T1000 (cell line): ENCODE data around the gene NT5DC3.

ENCODE experiments used
- DNase-seq: peaks from one replicate; lab custom pipeline; 2025; ENCODE audit warnings: mixed read lengths; lab: John Stamatoyannopoulos, UW

The NT5DC3 gene

GRCh38 chr12:103808239-103808880, 32.7 kb downstream of the NT5DC3 start:
- no peak for DNase-seq

DNA sequence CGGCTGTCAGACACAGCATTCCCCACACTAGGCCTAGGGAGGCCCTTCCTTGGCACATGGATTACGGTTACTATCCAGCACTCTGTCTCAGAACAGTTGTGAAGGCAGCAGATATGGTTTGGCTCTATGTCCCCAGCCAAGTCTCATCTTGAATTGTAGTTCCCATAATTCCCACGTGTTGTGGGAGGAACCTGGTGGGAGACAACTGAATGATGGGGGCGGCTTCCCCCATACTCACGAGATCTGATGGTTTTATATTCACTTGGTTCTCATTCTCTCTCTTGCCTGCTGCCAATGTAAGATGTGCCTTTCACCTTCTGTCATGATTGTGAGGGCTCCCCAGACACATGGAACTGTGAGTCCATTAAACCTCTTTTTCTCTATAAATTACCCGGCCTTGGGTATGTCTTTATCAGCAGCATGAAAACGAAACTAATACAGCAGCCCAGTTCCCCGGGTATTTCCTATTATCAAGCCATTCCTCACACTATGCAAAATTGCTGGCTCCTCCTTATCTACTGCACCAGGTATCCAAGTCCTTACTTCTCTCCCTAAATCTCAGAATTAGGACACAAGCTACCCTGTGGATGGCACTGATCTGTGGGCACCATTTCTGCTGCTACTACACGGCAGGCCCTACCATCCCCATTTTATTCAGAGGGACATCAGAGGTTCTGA, 33.3 kb downstream of the NT5DC3 start:
- no peak for DNase-seq

GRCh38 chr12:103806803-103807202, 34.2 kb downstream of the NT5DC3 start:
- no peak for DNase-seq

DNA sequence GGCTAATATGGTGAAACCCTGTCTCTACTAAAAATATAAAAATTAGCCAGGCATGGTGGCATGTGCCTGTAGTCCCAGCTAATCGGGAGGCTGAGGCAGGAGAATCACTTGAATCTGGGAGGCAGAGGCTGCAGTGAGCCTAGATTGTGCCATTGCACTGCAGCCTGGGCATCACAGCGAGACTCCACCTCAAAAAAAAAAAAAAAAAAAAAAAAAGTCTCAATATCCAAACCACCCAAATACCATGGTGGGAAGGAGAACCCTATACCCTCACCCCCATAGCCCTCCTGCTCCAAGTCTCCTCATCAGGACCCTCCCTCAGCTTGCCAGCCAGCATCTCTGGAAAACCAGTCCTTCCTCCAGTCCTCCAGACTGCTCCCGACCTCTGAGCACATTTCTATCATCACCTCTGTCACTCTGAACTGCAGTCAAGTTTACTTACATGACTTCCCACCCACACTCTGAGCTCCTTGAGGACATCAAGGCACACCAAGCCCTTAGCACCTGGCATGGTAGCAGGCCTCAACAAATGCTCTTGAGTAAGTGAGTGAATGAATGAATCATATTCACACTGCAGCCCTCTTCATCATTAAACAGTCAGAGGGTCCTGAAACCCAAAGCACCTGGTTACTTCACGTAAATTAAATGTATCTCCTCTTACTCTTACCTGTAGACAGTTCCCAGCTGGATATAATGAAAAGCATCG, 35.2 kb downstream of the NT5DC3 start:
- no peak for DNase-seq

DNA sequence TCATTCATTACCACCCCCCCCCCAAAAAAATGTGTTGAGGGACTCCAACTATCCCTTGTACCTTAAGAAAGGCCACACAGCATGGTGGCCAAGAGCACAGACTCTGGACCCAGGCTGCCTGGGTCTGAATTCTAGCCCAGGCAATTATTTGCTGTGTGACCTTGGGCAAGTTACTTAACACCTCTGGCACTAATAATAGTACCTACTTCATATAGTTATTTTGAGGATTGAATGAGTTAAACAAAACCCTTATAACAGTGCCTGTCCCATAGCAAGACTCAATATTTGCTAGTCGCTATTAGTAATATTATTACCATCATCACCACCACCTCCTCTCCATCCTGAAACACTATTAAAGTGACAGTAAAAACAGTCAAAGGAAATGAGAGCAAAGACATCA, 37.2 kb downstream of the NT5DC3 start:
- DNase-seq, result no peak

- DNase-seq, result no peak
Observed at GRCh38 chr12:103802586-103802886, 38.5 kb downstream of the NT5DC3 start.

DNA sequence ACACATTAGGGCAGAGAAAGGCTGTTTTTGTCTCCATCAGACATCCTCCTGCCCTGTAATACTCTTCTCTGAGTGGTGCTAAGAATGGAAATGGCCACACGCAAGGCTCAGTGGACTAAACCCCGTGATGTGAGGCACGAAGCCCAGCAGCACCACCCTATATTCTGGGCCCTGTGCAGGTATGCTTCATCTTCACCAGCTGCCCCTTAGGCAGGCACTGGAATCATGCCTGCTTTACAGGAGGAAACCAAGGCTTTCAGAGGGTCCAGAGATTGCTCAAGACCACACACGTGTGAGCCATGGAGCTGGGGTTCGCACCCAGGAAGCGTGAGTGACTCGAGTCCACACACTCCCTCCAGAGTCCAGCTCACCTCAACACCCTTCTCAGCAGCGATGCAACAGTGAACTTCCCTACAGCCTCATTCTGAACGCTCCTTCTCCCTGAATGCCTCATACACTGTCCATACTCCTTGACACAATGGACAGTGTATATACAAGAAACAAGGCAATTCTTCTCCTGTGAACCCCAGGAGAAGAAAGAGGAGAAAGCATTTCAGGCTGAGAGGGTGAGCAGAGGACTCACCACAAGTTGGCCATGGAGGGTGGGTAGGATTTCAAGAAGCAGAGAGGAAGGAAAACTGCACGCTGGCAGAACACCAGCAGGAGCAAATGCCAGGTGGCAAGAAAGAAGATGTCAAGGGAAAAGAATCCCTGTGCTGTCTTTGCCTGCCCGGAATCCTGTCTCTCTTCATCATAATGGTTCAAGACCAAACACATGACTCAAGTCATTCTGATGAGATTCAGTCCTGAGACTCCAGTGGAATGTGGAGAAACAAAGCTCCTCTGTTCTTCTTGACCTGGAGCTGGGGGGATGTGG, 39.1 kb downstream of the NT5DC3 start:
- no peak for DNase-seq

- no peak for DNase-seq
Observed at GRCh38 chr12:103799857-103800771, 40.9 kb downstream of the NT5DC3 start.

DNA sequence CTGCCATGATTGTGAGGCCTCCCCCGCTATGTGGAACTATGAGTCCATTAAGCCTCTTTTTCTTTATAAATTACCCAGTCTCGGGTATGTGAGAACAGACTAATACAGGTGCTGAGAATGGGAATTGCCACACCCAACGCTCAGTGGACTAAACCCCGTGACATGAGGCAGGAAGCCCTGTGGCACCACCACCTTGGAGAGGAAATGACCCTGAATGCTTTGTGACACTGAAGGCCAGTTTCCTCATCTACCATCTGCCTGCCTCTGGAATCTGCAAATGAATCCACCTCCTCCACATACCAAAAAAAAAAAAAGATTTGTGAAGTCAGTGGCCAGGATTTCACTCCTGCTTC, 41.6 kb downstream of the NT5DC3 start:
- no peak for DNase-seq

GRCh38 chr12:103798586-103798985, 42.4 kb downstream of the NT5DC3 start:
- DNase-seq, result no peak

GRCh38 chr12:103794309-103795213, 46.5 kb downstream of the NT5DC3 start:
- DNase-seq, result no peak

DNA sequence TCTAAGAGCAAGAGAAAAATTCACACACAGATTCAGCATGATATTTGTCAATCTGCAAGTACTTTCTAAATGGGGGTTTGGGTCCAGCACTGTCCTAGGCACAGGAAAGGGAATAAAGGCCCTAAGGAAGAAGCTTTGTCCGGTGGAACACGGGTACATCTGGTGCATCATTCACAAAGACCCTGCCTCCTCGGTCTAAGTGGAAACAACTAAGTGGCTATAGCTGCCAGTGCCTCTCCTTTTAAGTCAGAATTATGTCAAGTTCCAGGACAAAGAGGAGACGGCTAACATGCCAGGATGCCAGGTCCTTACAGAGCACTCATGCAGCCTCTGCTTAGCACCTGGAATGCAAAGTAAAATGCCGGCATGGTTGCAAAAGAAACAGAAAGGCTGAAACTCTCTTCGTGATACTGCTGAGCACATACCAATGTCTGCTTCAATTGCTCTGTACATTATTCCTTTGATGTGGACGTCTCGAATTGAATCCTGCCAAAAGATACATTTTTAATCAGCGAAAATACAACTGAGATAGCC, 47.5 kb downstream of the NT5DC3 start:
- no peak for DNase-seq

DNA sequence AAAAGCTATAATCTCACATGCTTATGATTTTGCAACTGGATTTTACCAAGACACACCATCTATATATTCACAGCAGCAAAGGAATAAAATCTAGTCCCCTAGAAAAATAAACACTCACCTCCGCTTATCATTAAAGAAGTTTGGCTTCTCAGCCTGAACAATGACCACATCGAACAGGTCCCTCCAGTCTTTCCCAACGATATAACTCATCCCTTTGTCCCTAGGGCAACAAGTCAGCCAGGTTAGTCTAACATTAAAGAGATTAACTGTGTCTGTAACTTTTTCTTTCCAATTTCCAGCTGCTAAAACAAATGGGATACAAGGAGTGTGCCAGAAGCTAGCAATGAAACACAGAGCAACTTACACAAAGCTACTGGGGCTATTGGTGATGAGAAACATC, 48.0 kb downstream of the NT5DC3 start:
- DNase-seq, result no peak

DNA sequence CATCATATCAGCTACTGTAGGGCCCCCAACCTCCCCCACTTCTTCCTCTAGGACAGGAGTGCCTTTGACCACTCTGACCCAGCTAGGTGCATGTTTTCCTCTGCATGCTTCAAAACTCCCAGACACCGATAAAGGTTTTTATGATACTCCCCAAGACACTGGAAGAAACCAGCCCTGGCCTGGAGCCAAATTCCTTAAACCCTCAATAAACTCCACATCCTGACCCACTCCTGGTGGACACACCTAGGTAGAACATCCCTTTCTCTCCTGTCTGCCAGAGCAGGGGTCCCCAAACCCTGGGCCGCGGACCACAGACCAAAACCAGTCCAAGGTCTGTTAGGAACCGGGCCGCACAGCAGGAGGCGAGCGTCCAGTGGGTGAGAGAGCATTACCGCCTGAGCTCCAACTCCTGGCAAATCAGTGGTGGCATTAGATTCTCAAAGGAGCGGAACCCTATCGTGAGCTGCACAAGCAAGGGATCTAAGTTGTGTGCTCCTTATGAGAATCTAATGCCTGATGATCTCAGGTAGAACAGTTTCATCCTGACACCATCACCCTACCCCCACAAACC, 49.6 kb downstream of the NT5DC3 start:
- no peak for DNase-seq

- no peak for DNase-seq
Observed at GRCh38 chr12:103786201-103786600, 54.8 kb downstream of the NT5DC3 start.

DNA sequence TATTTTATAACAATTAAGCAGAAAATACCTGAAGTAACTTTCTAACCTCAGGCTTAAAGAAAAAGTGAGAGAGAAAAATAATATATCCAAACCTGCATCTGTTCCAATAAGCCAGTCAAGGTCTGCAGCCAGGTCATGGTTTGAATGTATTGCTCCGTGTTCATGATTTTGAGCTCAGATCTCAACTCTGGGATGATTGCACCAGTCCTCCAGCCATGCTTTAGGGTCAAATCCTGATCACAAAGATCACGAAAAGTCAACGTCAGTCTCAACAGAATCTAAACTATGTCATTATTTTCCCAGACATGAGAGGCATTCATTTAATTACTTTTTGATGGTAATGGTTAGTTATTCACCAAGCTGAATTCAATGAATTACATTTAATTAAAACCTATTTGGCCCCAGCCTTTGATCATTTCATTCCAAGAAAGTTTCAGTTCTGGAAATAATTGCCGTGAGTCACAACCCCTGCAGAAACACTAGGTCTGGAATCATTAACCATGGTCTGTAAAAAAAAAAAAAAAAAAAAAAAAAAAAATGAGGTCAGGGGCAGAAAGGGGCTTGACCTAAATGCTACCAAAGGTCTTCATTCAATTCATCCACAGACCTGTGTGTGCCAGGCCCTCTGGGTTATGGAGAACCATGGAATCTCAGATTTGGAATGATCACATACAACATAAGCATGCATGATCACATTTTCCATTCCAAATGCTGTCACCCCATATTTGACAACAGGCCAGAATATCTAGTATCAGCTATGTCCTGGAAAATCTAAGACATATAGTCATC, 55.6 kb downstream of the NT5DC3 start:
- DNase-seq, result no peak

GRCh38 chr12:103783744-103784664, 57.0 kb downstream of the NT5DC3 start:
- no peak for DNase-seq

DNA sequence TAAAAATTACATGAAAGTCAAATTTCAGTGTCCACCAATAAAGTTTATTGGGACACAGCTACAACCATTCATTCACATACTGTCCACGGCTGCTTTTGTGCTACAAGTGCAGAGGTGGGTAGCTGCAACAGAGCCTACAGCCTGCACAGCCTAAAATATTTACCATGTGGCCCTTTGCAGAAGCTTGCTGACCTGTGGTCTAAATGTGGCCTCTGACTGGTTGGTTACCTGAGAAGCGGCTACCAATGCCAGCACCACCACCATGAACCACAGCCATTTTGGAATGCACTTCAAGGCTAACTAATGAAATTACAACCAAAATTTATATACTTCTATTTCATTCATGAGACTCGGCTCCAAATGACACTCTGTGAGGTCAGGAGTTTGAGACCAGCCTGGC, 58.6 kb downstream of the NT5DC3 start:
- DNase-seq, result no peak
